Loucy (cell line): ENCODE results near the gene MAGEH1.
"Not testable (repeated sequence)": the region's sequence is repeated elsewhere in the genome, so short reads cannot be mapped to it uniquely, and the experiment has no call there.

ENCODE experiments used
- EZH2phosphoT487 ChIP-seq: fragments of 200-600 bp; IDR thresholded peaks from 2 replicates; pipeline ENCODE4 v1.6.1; 2018; ENCODE audit warnings: antibody characterized with exemption, mild to moderate bottlenecking, moderate library complexity, borderline replicate concordance
- TF ChIP-seq, protein P1 (sequence below): fragments of 200-600 bp; sonication (generic); conservative IDR thresholded peaks from 2 replicates; pipeline ENCODE4 v1.5.1; 2014; ENCODE audit warnings: mild to moderate bottlenecking, antibody characterized with exemption, low read length

DNA sequence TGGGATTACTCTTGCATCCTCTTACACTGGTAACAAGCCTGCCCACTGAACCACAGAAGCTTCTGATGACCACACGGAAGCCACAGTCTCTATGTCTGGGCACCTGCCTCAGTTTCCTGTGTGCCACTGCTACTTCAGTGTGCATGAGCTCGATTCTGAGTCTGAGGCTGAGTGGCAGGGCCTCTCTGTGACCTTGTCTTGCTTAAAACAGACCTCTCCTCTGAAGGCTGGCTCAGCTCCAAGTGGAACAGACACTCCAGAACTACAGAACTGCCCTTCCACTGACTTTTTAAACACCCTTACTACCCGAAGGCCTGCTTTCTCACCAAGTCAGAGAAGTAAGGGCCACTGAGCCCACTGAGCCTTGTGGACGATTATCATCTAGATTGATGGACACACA is 8.0 kb downstream of the MAGEH1 start:
- TF ChIP-seq, protein P1, sequence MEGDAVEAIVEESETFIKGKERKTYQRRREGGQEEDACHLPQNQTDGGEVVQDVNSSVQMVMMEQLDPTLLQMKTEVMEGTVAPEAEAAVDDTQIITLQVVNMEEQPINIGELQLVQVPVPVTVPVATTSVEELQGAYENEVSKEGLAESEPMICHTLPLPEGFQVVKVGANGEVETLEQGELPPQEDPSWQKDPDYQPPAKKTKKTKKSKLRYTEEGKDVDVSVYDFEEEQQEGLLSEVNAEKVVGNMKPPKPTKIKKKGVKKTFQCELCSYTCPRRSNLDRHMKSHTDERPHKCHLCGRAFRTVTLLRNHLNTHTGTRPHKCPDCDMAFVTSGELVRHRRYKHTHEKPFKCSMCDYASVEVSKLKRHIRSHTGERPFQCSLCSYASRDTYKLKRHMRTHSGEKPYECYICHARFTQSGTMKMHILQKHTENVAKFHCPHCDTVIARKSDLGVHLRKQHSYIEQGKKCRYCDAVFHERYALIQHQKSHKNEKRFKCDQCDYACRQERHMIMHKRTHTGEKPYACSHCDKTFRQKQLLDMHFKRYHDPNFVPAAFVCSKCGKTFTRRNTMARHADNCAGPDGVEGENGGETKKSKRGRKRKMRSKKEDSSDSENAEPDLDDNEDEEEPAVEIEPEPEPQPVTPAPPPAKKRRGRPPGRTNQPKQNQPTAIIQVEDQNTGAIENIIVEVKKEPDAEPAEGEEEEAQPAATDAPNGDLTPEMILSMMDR = not testable (repeated sequence)
- not testable (repeated sequence) for TF ChIP-seq EZH2phosphoT487
